NCI-H2081 treated with DMSO at 0.1 percent for 48 hours (cell line): ENCODE results near the gene TPPP3.
"Not testable (repeated sequence)": the region's sequence is repeated elsewhere in the genome, so short reads cannot be mapped to it uniquely, and the experiment has no call there.

Source experiments
- DNase-seq: peaks from one replicate; lab custom pipeline; 2025; lab: John Stamatoyannopoulos, UW

TPPP3 gene

GRCh38 chr16:67389911-67390815 lies 3.1 kb downstream of the TPPP3 start:
- DNase-seq: no peak

- no peak for DNase-seq
Measured at GRCh38 chr16:67388591-67388990, 4.7 kb downstream of the TPPP3 start.

DNA sequence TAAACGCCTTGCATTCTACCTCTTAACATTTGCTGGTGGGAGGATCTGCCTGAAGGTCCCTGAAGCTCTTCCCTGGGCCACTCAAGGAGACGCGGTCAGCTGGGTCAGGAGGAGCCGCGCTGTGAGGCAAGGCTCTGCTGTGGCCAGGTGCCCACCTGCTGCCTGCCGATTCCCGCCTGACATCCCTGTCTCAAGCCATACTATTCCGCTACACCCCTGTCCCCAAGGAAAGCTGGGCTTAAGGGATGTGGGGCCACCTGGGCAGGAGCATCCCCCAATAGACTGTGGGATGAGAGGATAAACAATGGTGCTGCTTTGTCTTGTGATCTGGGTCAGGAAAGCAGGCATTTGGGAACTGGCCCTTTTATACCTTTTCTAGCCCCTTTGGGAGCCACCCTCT lies 5.1 kb downstream of the TPPP3 start:
- no peak for DNase-seq

DNA sequence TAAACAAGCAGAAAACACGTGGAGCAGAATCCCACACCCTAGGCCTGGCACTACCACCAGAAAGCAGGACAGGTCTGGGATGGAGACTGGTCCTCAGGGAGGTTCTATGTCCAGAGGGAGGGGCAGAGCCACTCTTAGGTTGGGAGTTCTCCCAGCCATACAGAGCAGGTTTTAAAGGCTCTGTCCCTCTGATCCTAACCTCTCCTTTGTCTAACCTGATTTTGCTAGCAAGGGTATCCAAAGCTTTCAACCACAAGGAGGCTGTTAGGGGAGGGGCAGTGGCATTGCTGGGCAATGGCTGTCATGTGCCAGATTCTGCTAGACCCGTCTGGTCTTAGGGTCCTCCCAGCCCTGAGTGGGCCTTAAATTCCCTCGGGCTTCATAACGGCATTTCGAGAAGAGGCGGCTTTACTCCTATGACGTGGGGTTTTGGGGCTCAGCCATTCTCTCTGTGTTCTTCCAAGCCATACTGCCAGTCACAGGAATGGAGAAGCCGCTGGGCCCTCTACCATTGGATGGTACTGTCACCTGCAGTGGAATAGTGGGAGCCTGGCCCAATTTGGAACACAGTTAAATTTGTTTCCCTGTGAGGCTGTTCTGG lies 5.7 kb downstream of the TPPP3 start:
- no peak for DNase-seq

- DNase-seq: no peak
Measured at GRCh38 chr16:67386861-67387455, 6.3 kb downstream of the TPPP3 start.

- DNase-seq: no peak
Measured at GRCh38 chr16:67384778-67385510, 8.4 kb downstream of the TPPP3 start.

DNA sequence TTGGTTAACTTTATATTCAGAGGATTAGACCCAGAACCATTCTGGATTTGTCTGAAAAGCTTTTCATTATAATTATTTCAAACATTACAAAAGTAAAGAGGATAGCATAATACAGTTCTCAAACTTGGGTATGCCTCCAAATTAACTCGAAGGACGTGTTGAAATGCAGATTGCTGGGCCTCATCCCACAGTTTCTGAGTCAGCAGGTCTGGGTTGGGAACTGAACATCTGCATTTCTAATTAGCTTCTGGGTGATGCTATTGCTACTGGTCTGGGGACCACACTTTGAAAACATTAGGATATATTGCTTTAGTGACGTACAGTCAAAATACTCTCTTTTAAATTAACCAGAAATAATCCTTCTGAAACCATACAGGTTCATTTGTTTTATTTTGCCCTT lies 10.0 kb downstream of the TPPP3 start:
- no peak for DNase-seq

GRCh38 chr16:67378642-67379041 lies 14.7 kb downstream of the TPPP3 start:
- no peak for DNase-seq

GRCh38 chr16:67376012-67376411 lies 17.3 kb downstream of the TPPP3 start:
- DNase-seq: not testable (repeated sequence)

GRCh38 chr16:67372664-67373063 lies 20.6 kb downstream of the TPPP3 start:
- no peak for DNase-seq

DNA sequence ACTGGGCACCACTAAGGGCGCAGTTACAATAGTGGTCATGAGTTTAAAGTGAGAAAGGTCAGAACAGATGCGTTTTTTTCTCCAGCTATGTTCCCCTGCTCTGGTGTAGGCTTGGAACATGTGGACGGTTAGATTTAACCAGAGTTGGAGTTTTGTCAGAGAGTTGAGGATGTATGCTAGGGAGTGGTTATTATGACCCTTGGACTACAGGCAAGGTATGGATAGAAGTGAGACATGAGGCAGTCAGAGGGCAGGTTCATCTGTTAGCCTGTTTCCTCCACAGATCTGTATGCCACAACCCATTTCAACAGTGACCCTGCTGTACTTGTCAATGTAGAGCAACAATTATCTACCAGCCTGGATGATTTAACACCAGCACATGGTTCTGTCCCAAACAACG lies 22.6 kb downstream of the TPPP3 start:
- no peak for DNase-seq

GRCh38 chr16:67364600-67365235 lies 28.6 kb downstream of the TPPP3 start:
- no peak for DNase-seq

GRCh38 chr16:67361038-67361437 lies 32.3 kb downstream of the TPPP3 start:
- no peak for DNase-seq

DNA sequence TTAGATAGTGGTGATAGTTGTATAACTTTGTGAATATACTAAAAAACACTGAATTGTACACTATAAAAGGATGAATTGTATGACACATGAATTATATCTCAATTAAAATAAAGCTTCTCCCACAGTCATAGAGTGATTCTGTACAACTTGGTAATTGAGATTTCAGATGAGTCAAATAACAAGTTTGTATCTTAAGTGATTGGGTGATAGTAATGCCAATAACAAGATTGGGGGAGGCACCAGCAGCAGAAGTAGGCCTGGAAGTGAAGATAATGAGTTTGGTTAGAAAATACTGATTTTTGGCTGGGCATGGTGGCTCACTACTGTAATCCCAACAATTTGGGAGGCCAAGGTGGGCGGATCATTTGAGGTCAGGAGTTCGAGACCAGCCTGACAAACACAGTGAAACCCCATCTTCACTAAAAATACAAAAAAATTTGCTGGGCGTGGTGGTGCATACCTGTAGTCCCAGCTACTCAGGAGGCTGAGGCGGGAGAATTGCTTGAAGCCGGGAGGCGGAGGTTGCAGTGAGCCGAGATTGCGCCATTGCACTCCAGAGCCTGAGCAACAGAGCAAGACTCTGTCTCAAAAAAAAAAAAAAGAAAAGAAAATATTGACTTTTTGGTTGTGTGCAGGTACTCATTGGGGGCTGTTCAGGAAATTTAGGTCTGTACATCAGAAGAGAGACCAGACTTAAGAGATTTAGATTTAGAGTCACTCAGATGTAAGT lies 33.6 kb downstream of the TPPP3 start:
- not testable (repeated sequence) for DNase-seq

- no peak for DNase-seq
Measured at GRCh38 chr16:67357561-67357960, 35.7 kb downstream of the TPPP3 start.

DNA sequence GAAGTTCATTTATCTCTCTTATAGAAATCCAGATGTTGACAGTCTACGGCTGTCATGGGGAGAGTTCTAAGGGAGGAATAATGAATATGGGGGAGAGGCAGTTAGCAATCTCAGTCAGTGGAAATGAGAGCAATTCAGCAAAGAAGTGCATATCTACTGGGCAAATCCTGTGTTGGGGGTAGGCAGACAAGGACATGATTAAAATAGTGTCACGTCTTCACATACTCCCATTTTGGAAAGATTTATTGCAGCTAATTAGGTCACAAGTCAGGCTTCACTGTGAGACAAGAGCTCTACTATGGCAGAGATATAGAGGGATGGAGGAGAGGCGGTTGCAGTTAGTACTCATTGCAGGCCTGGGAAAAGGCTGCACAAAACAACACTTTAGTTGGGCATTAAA lies 36.9 kb downstream of the TPPP3 start:
- DNase-seq: no peak

GRCh38 chr16:67352463-67352862 lies 40.8 kb downstream of the TPPP3 start:
- DNase-seq: not testable (repeated sequence)

GRCh38 chr16:67350324-67350723 lies 43.0 kb downstream of the TPPP3 start:
- DNase-seq: no peak

GRCh38 chr16:67349172-67349571 lies 44.1 kb downstream of the TPPP3 start:
- no peak for DNase-seq

GRCh38 chr16:67346341-67346740 lies 47.0 kb downstream of the TPPP3 start:
- no peak for DNase-seq

DNA sequence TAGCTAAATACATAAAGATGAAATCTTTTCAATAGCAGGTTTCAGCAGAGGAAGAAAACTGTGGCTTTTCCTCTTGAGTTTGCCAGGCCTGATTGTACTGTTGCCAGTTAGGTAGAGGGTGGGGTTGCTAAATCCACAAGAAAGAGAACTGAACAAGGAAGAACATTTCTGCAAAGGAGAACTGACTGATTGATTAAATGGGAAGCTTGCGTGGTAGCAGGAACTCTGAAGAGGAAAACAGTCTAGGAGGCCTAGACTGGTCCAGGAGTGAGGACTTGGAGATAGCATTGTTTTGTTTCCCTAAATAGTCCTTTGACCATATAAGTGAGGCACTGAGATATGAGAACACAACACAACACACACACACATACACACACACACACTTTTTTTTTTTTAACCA lies 47.9 kb downstream of the TPPP3 start:
- DNase-seq: no peak
